SU-DHL-6 (cell line): ENCODE measurements around the gene ZNF146.

Source experiments
- H2AFZ ChIP-seq: fragments of 200-600 bp; sonication (generic); 2 replicates; pipeline ENCODE4 v1.6.1; 2014; ENCODE audit warnings: low read depth, mild to moderate bottlenecking, moderate library complexity, mixed read lengths, antibody characterized with exemption, low read length; ENCODE audit not compliant: severe bottlenecking
- H3F3A ChIP-seq: fragments of 200-600 bp; shearing (Covaris generic); 2 replicates; pipeline ENCODE4 v1.6.0; 2016; ENCODE audit warnings: antibody characterized with exemption, mild to moderate bottlenecking; ENCODE audit not compliant: insufficient read depth
- H3K27ac ChIP-seq: fragments of 200-600 bp; sonication (generic); 2 replicates; pipeline ENCODE4 v1.5.1; 2016; ENCODE audit warnings: low read depth, mild to moderate bottlenecking, low read length, moderate library complexity, mixed read lengths
- H3K27me3 ChIP-seq: fragments of 200-600 bp; sonication (generic), shearing (Covaris generic); 2 replicates; pipeline ENCODE4 v1.6.0; 2014; ENCODE audit warnings: mild to moderate bottlenecking, low read length
- H3K36me3 ChIP-seq: fragments of 200-600 bp; sonication (generic); 2 replicates; pipeline ENCODE4 v1.6.1; 2014; ENCODE audit warnings: mild to moderate bottlenecking, low read length, mixed read lengths
- H3K4me2 ChIP-seq: fragments of 300-600, 200-600 bp; shearing (Covaris generic), sonication (generic); 2 replicates; pipeline ENCODE4 v1.6.0; 2014; ENCODE audit warnings: low read length, low read depth, mild to moderate bottlenecking; ENCODE audit not compliant: poor library complexity, severe bottlenecking
- H3K4me3 ChIP-seq: fragments of 200-600 bp; sonication (generic); 2 replicates; pipeline ENCODE4 v1.5.1; 2014; ENCODE audit warnings: antibody characterized with exemption, low read length, mild to moderate bottlenecking, mixed read lengths; ENCODE audit not compliant: insufficient read depth, poor library complexity, severe bottlenecking
- H3K79me2 ChIP-seq: fragments of 200-600 bp; sonication (generic); 2 replicates; pipeline ENCODE4 v1.6.1; 2014; ENCODE audit warnings: mild to moderate bottlenecking, low read length, moderate library complexity; ENCODE audit not compliant: insufficient read depth
- H3K9ac ChIP-seq: fragments of 200-600 bp; sonication (generic); 2 replicates; pipeline ENCODE4 v1.7.0; 2014; ENCODE audit warnings: mild to moderate bottlenecking, low read length
- H3K9me2 ChIP-seq: fragments of 200-600 bp; sonication (generic); replicated peaks from 2 replicates; pipeline ENCODE4 v1.6.1; 2014; ENCODE audit warnings: low read length; ENCODE audit not compliant: insufficient read depth
- H3K9me3 ChIP-seq: fragments of 200-600 bp; sonication (generic); 2 replicates; pipeline ENCODE4 v1.6.1; 2014; ENCODE audit warnings: low read length, mixed read lengths; ENCODE audit not compliant: insufficient read depth
- H4K20me1 ChIP-seq: fragments of 200-600 bp; sonication (generic); 2 replicates; pipeline ENCODE4 v1.6.1; 2014; ENCODE audit warnings: low read depth, mild to moderate bottlenecking, antibody characterized with exemption, low read length, moderate library complexity, mixed read lengths
- CTCF ChIP-seq: fragments of 200-600 bp; sonication (generic); IDR thresholded peaks from one replicate; pipeline ENCODE4 v1.5.1; 2017; ENCODE audit warnings: antibody characterized with exemption, mild to moderate bottlenecking, low read length, moderate library complexity; ENCODE audit not compliant: insufficient read depth, poor library complexity, severe bottlenecking
- EZH2phosphoT487 ChIP-seq: fragments of 200-600 bp; sonication (generic), shearing (Covaris generic); conservative IDR thresholded peaks from 2 replicates; pipeline ENCODE4 v1.6.1; 2018; ENCODE audit warnings: mild to moderate bottlenecking, antibody characterized with exemption, low read length, moderate library complexity, mixed read lengths

The ZNF146 gene

GRCh38 chr19:36259211-36259610 lies 44.3 kb downstream of the ZNF146 start:
- TF ChIP-seq CTCF (no peak), EZH2phosphoT487 (no peak)
- no peaks in the 10 kb centered on the region for H3K9me3 ChIP-seq

GRCh38 chr19:36265064-36265463 lies 50.2 kb downstream of the ZNF146 start:
- Histone ChIP-seq H3K9me2 (no peaks in the 10 kb centered on the region), H3K9me3 (no peaks in the 10 kb centered on the region), H3K4me2 (no peak overlapping the region), H4K20me1 (no peaks in the 10 kb centered on the region), H3K9ac (no peak overlapping the region), H3K36me3 (no peaks in the 10 kb centered on the region), H3K4me3 (no peak overlapping the region), H3K27me3 (no peaks in the 10 kb centered on the region), H3K79me2 (no peaks in the 10 kb centered on the region), H3K27ac (no peak overlapping the region), H3F3A (no peaks in the 10 kb centered on the region), H2AFZ (no peak overlapping the region)
- TF ChIP-seq EZH2phosphoT487, result no peak

More at GRCh38 chr19:36259211-36259610, 44.3 kb downstream of the ZNF146 start:
- no peak overlapping the region for H3K27ac ChIP-seq
- H3K9ac ChIP-seq, result no peak overlapping the region
- no peaks in the 10 kb centered on the region for H4K20me1 ChIP-seq
- H3K9me2 ChIP-seq, result no peaks in the 10 kb centered on the region
- H3K79me2 ChIP-seq, result no peaks in the 10 kb centered on the region
- H3K4me3 ChIP-seq, result no peak overlapping the region
- no peaks in the 10 kb centered on the region for H3F3A ChIP-seq
- no peak overlapping the region for H2AFZ ChIP-seq
- H3K4me2 ChIP-seq, result no peak overlapping the region
- no peaks in the 10 kb centered on the region for H3K36me3 ChIP-seq
- no peaks in the 10 kb centered on the region for H3K27me3 ChIP-seq

GRCh38 chr19:36265856-36266374 lies 51.0 kb downstream of the ZNF146 start:
- TF ChIP-seq EZH2phosphoT487 (no peak), CTCF (no peak)
- Histone ChIP-seq H3K27ac (no peak overlapping the region), H3K9me3 (no peaks in the 10 kb centered on the region), H3K9me2 (no peaks in the 10 kb centered on the region), H3K4me3 (no peak overlapping the region), H3K9ac (no peak overlapping the region), H3K27me3 (no peaks in the 10 kb centered on the region), H3F3A (no peaks in the 10 kb centered on the region), H2AFZ (no peak overlapping the region), H3K36me3 (no peaks in the 10 kb centered on the region), H4K20me1 (no peaks in the 10 kb centered on the region), H3K79me2 (no peaks in the 10 kb centered on the region), H3K4me2 (no peak overlapping the region)

GRCh38 chr19:36266375-36266961 lies 51.6 kb downstream of the ZNF146 start:
- H3K36me3 ChIP-seq, result no peaks in the 10 kb centered on the region
- H3K27me3 ChIP-seq, result no peaks in the 10 kb centered on the region
- H3K9me2 ChIP-seq, result no peaks in the 10 kb centered on the region
- H3K4me3 ChIP-seq, result no peak overlapping the region
- no peak overlapping the region for H3K9ac ChIP-seq
- TF ChIP-seq EZH2phosphoT487 (no peak), CTCF (no peak)
- H3K27ac ChIP-seq, result no peak overlapping the region
- no peak overlapping the region for H3K4me2 ChIP-seq
- no peak overlapping the region for H2AFZ ChIP-seq
- no peaks in the 10 kb centered on the region for H3K9me3 ChIP-seq
- H3K79me2 ChIP-seq, result no peaks in the 10 kb centered on the region
- no peaks in the 10 kb centered on the region for H4K20me1 ChIP-seq
- H3F3A ChIP-seq, result no peaks in the 10 kb centered on the region
